Transverse colon (tissue), 4 donors: ENCODE results near the gene HAUS1. TPM values are rescaled to one million over a fixed set of nuclear protein-coding genes. Genes with fewer than 3 reads are reported as not detected.

Source experiments
- DNase-seq: peaks from one replicate; pipeline ENCODE4 v3.0.0-alpha.2; 2019
- H3K27ac ChIP-seq, 4 donors: fragments of 200-600 bp; sonication (generic); 2 replicates each; pipeline ENCODE4 v1.5.1; 2016 to 2018; ENCODE audit warnings: inconsistent platforms in 4 of 4
- H3K27me3 ChIP-seq: fragments of 200-600 bp; sonication (generic); 2 replicates; pipeline ENCODE4 v1.5.1; 2017; ENCODE audit warnings: inconsistent platforms
- H3K36me3 ChIP-seq, 4 donors: fragments of 200-600 bp; sonication (generic); 2 replicates each; pipeline ENCODE4 v1.5.1; 2017 to 2019; ENCODE audit warnings: inconsistent platforms in 4 of 4
- H3K4me1 ChIP-seq, 4 donors: fragments of 200-600 bp; sonication (generic); 2 replicates each; pipeline ENCODE4 v1.5.1; 2017 to 2020; ENCODE audit warnings: inconsistent platforms in 4 of 4
- H3K4me3 ChIP-seq, 4 donors: fragments of 200-600 bp; sonication (generic); 1 replicate in 1 of 4; 2 replicates in 3 of 4; pipeline versions ENCODE4 v1.5.1 to v1.6.1; 2017 to 2019; ENCODE audit warnings: inconsistent platforms in 4 of 4
- H3K9me3 ChIP-seq, 2 donors: fragments of 200-600 bp; sonication (generic); 2 replicates each; pipeline ENCODE4 v1.5.1; 2017 to 2019; ENCODE audit warnings: inconsistent platforms in 2 of 2
- CTCF ChIP-seq, 5 experiments: fragments of 200-600 bp in 3 of 5; fragments of 450-650 bp in 2 of 5; sonication (generic) in 3 of 5; IDR thresholded peaks; 1 replicate in 2 of 5; 2 replicates in 3 of 5; pipeline ENCODE4 v1.5.1; 2016 to 2017; ENCODE audit warnings: antibody characterized with exemption in 5 of 5, inconsistent platforms in 3 of 5, mild to moderate bottlenecking in 2 of 5, moderate library complexity in 1 of 5
- EP300 ChIP-seq: sonication (generic); formaldehyde crosslinking; IDR thresholded peaks from one replicate; pipeline ENCODE4 v1.6.1; 2017; ENCODE audit warnings: antibody characterized with exemption, low read depth
- POLR2A ChIP-seq: fragments of 450-650 bp; IDR thresholded peaks from one replicate; pipeline ENCODE4 v1.6.1; 2016; ENCODE audit warnings: antibody characterized with exemption, mild to moderate bottlenecking, moderate library complexity
- POLR2AphosphoS5 ChIP-seq, 3 donors: sonication (generic); formaldehyde crosslinking; IDR thresholded peaks; one replicate each; pipeline ENCODE4 v1.6.1; 2016; ENCODE audit warnings: antibody characterized with exemption in 3 of 3
- WGBS, 2 donors: methylation state at CpG; one replicate each; pipeline ENCODE4 v1.1.5; 2018; ENCODE audit warnings: low coverage in 1 of 2; 5-methylcytosine and 5-hydroxymethylcytosine counted together
- in situ Hi-C, 4 donors: fragments of 200-750 bp; cut with MboI; loops; one replicate each; pipeline versions ENCODE4 v1.15.0 to v1.15.1; 2017; ENCODE audit warnings: low sequenced_read_pairs in 3 of 4, low pct_ligation_motif_present in 1 of 4, low pct_unique_long_range_greater_than_20kb in 1 of 4
- intact Hi-C: fragments of 100-400 bp; cut with DNase I; formaldehyde crosslinking; loops from one replicate; pipeline ENCODE4 v1.15.1; 2023; ENCODE audit warnings: low total_unique reads
- total RNA-seq, 4 donors: library from RNA; depleted of rRNA; stranded (reverse); fragments of >200 nt; gene quantifications; one replicate each; pipeline ENCODE4 v1.1.0, GENCODE V29; 2016

Gene HAUS1
- total RNA-seq, 4 donors from 2014 or later: 1.6 to 33.5 (median 19.8) TPM; not detected in 1

GRCh38 chr18:46060359-46060841, 43.8 kb upstream of the HAUS1 start:
- no peaks in the 10 kb centered on the region for H3K4me1 ChIP-seq
- intact Hi-C loops: no loop called here
- in situ Hi-C loops: no loop called here

GRCh38 chr18:46061387-46061786, 42.8 kb upstream of the HAUS1 start:
- WGBS, 2 donors: 94% methylated on average over 3 of the region's 3 CpGs; no CpG with 5 or more reads in 1 of the 2 donors
- no peaks in the 10 kb centered on the region for H3K9me3 ChIP-seq
- no peaks in the 10 kb centered on the region for H3K36me3 ChIP-seq
- TF ChIP-seq POLR2A (no peak), POLR2AphosphoS5 (IDR thresholded peaks at IDR 0.05) (no peak), CTCF (IDR thresholded peaks at IDR 0.05) (no peak), EP300 (no peak)
- no peaks in the 10 kb centered on the region for H3K4me1 ChIP-seq
- no peak overlapping the region for H3K4me3 ChIP-seq
- no peaks in the 10 kb centered on the region for H3K27me3 ChIP-seq
- H3K27ac ChIP-seq: no peak overlapping the region
- in situ Hi-C loops: no loop called here
- intact Hi-C loops: no loop called here
- no peak for DNase-seq

More at GRCh38 chr18:46060359-46060841, 43.8 kb upstream of the HAUS1 start:
- Histone ChIP-seq H3K9me3 (no peaks in the 10 kb centered on the region), H3K36me3 (no peaks in the 10 kb centered on the region), H3K27ac (no peak overlapping the region), H3K27me3 (no peaks in the 10 kb centered on the region), H3K4me3 (no peak overlapping the region)
- WGBS, 2 donors: 40 to 77% methylated on average over 1 to 3 of the region's 3 CpGs
- no peak for DNase-seq
- no peak for TF ChIP-seq POLR2A
- no peak for TF ChIP-seq POLR2AphosphoS5 (IDR thresholded peaks at IDR 0.05)
- no peak for TF ChIP-seq CTCF (IDR thresholded peaks at IDR 0.05)
- TF ChIP-seq EP300: no peak

- Histone ChIP-seq H3K4me1 (no peaks in the 10 kb centered on the region), H3K36me3 (no peaks in the 10 kb centered on the region), H3K27me3 (no peaks in the 10 kb centered on the region), H3K9me3 (no peaks in the 10 kb centered on the region), H3K4me3 (no peak overlapping the region), H3K27ac (no peak overlapping the region)
- intact Hi-C loops (no loop called here), in situ Hi-C loops (no loop called here)
- TF ChIP-seq EP300: no peak
- no peak for TF ChIP-seq POLR2A
- no peak for TF ChIP-seq CTCF (IDR thresholded peaks at IDR 0.05)
- TF ChIP-seq POLR2AphosphoS5 (IDR thresholded peaks at IDR 0.05): no peak
- 82 to 100% methylated on average over 1 of the region's 1 CpG for WGBS, 2 donors
- DNase-seq: no peak
Measured at GRCh38 chr18:46061796-46062195, 42.4 kb upstream of the HAUS1 start.

- H3K4me1 ChIP-seq: no peaks in the 10 kb centered on the region
- H3K9me3 ChIP-seq: no peaks in the 10 kb centered on the region
- WGBS, 2 donors: 92% methylated on average over 5 of the region's 5 CpGs; no CpG with 5 or more reads in 1 of the 2 donors
- TF ChIP-seq POLR2AphosphoS5 (IDR thresholded peaks at IDR 0.05) (no peak), POLR2A (no peak), EP300 (no peak), CTCF (IDR thresholded peaks at IDR 0.05) (no peak)
- intact Hi-C loops: no loop called here
- H3K36me3 ChIP-seq: no peaks in the 10 kb centered on the region
- no peaks in the 10 kb centered on the region for H3K27me3 ChIP-seq
- no peak overlapping the region for H3K27ac ChIP-seq
- in situ Hi-C loops: no loop called here
- DNase-seq: no peak
- H3K4me3 ChIP-seq: no peak overlapping the region
Measured at GRCh38 chr18:46062781-46063180, 41.4 kb upstream of the HAUS1 start.
